LHCN-M2 (cell line): ENCODE results near the gene MARK4. TPM values are rescaled to one million over a fixed set of nuclear protein-coding genes. Genes with fewer than 3 reads are reported as not detected.
"Not testable (repeated sequence)": the region's sequence is repeated elsewhere in the genome, so short reads cannot be mapped to it uniquely, and the experiment has no call there.

ENCODE experiments used
- DNase-seq: peaks from one replicate; pipeline ENCODE4 v3.0.0-alpha.2; 2012; ENCODE audit warnings: low read depth
- total RNA-seq: library from RNA; depleted of rRNA; stranded (reverse); fragments of >200 nt; gene quantifications from 2 replicates; pipeline ENCODE4 v1.2.3, GENCODE V29; 2014

Gene MARK4
- total RNA-seq, 1 experiment from 2014 or later: 11.0 TPM

GRCh38 chr19:45304141-45304926, 53.3 kb downstream of the MARK4 start:
- DNase-seq: no peak

GRCh38 chr19:45305007-45305406, 53.9 kb downstream of the MARK4 start:
- DNase-seq: no peak

GRCh38 chr19:45305421-45305820, 54.4 kb downstream of the MARK4 start:
- no peak for DNase-seq

GRCh38 chr19:45306040-45306439, 55.0 kb downstream of the MARK4 start:
- DNase-seq: no peak

GRCh38 chr19:45306518-45307027, 55.5 kb downstream of the MARK4 start:
- DNase-seq: no peak

- no peak for DNase-seq
Observed at GRCh38 chr19:45307361-45307760, 56.3 kb downstream of the MARK4 start.

- DNase-seq: not testable (repeated sequence)
Observed at GRCh38 chr19:45309322-45309721, 58.3 kb downstream of the MARK4 start.

GRCh38 chr19:45311621-45312020, 60.5 kb downstream of the MARK4 start:
- DNase-seq: no peak

GRCh38 chr19:45312285-45312684, 61.2 kb downstream of the MARK4 start:
- DNase-seq: not testable (repeated sequence)

- DNase-seq: no peak
Observed at GRCh38 chr19:45314708-45315245, 63.7 kb downstream of the MARK4 start.

GRCh38 chr19:45315304-45315703, 64.2 kb downstream of the MARK4 start:
- no peak for DNase-seq

GRCh38 chr19:45320997-45321775, 70.1 kb downstream of the MARK4 start:
- DNase-seq: no peak

GRCh38 chr19:45321848-45322247, 70.8 kb downstream of the MARK4 start:
- DNase-seq: no peak

GRCh38 chr19:45322311-45322710, 71.2 kb downstream of the MARK4 start:
- DNase-seq: no peak

GRCh38 chr19:45322744-45323281, 71.7 kb downstream of the MARK4 start, which contains the start of gene CKM:
Gene CKM, minus strand, starts transcription at chr19:45322875. Its CDS starts 3,162 bp downstream, at chr19:45319713.
- DNase-seq: no peak

GRCh38 chr19:45323671-45324081, 72.6 kb downstream of the MARK4 start:
- no peak for DNase-seq

- DNase-seq: no peak
Observed at GRCh38 chr19:45324349-45324907, 73.4 kb downstream of the MARK4 start.

GRCh38 chr19:45327404-45328143, 76.5 kb downstream of the MARK4 start:
- DNase-seq: no peak

- DNase-seq: no peak
Observed at GRCh38 chr19:45331411-45331810, 80.3 kb downstream of the MARK4 start.

GRCh38 chr19:45333609-45334303, 82.7 kb downstream of the MARK4 start:
- DNase-seq: no peak
